A204.1 (cell line): ENCODE measurements around the gene UNCX.
"Not testable (repeated sequence)": the region's sequence is repeated elsewhere in the genome, so short reads cannot be mapped to it uniquely, and the experiment has no call there.

Source experiments
- FAIRE-seq: peaks from 2 replicates; lab custom pipeline; 2012; peaks lifted over from hg19 to GRCh38; lab: Jason Lieb, UNC

Gene UNCX

GRCh38 chr7:1257863-1258262, 25.2 kb downstream of the UNCX start:
- no peak for FAIRE-seq

DNA sequence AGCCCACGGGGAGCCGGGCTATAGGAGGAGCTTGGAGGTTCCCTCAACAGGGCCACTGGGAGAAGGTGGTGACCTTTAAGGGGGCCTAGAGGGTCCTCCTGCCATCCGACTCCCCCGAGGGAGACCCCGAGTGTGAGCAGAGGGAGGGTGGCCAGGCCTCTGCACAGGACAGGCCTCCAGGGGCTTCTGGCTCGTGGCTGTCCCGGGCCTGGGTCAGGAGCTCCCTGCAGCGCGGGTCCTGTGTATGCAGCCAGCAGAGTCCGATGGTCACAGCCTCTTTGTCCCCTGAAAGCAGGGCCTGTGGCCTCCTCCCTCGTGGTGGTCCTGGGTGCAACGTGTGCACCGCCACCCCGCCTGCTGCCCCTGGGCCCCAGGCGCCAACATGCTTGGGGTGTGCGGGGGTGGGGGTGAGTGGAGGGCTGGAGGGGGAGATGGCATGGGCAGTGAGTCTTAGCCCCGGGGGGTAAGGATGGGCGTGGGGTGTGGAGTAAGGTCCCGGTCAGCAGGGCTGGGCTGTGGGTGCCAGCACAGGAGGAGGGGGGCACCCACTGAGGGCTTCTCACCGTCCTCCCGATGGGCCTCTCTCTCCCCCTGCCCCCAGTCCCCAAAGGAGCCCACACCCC, 27.1 kb downstream of the UNCX start:
- FAIRE-seq = no peak

DNA sequence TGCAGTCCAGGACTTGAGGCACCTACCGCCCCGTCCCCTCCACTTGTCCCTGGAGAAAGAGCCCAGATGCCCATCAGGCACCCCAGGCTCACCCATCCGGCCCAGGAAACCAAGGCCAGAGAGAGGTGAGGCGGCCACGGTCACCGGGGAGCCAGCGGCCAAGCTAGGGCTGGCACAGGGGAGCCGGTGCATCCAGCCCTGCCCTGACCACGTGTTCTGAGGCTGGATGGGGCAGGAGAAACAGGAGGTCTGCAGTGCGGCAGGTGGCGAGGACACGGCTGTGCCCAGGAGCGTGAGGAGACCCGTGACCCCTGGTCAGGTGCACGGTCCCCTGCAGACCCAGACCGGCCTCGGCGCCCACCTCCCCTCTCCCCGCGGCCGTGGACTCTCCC, 27.6 kb downstream of the UNCX start:
- no peak for FAIRE-seq

- not testable (repeated sequence) for FAIRE-seq
These were observed 28.4 kb downstream of the UNCX start for GRCh38 chr7:1261036-1261435.

GRCh38 chr7:1262441-1262840, 29.8 kb downstream of the UNCX start:
- FAIRE-seq = no peak

DNA sequence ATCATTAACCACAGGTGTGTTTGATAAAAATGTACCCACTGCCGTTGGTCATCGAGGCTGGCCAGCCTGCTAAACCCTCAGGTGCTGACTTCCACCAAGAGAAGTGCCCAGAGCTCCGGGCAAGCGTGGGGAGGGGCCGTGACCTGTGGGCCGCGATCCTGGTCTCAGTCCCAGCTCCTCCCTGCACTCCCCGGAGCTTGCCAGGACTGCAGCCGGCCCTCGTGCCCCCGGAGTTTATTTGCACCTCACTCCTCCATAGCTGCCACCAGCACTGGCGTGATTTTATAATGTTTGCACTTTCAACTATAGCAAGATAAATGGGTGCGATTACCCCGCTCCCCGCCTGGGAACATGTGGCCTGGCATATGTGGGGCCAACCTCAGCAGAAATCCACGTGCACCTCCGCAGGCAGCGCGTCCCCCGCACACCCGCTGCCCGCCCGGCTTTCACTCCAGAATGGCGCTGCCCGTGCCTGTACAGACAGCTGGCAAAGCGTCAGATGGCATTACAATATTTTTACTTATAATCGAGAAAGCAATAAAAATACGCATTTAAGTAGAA, 30.8 kb downstream of the UNCX start:
- no peak for FAIRE-seq

- no peak for FAIRE-seq
These were observed 31.9 kb downstream of the UNCX start for GRCh38 chr7:1264345-1265280.

- no peak for FAIRE-seq
These were observed 34.6 kb downstream of the UNCX start for GRCh38 chr7:1267016-1267900.

DNA sequence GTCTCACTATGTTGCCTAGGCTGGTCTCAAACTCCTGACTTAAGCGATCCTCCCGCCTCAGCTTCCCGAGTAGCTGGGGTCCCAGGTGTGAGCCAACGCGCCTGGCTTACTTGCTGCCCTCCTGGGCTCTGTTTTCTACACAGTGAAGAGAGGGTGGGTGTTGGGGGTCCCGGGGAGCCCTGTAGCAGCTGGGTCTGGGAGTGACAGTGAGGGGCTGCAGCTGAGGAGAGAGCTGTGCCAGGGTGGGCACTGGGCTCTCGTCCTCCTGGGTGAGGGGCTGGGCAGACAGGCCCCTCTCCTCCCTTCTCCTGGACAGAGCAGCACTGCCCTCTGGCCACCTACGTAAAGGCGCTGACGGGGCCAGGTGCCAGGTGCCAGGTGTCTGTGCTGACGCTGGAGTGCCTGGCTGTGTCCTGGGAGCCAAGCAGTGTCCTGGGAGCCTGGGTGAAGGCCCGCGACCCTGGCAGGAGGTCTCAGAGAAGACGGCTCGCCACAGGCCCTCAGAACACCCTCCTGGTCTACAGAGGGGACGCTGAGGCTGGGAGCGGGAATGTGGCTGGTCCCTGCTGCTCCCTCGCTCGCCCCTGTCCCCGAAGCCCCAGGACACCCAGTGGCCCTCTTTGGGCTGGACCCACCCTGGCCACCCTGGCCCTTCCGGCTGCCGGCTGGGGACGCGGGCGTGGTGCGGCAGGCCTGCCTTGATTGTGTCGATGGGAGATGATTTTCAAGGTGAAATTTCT, 35.6 kb downstream of the UNCX start:
- no peak for FAIRE-seq

GRCh38 chr7:1268866-1269265, 36.2 kb downstream of the UNCX start:
- no peak for FAIRE-seq

DNA sequence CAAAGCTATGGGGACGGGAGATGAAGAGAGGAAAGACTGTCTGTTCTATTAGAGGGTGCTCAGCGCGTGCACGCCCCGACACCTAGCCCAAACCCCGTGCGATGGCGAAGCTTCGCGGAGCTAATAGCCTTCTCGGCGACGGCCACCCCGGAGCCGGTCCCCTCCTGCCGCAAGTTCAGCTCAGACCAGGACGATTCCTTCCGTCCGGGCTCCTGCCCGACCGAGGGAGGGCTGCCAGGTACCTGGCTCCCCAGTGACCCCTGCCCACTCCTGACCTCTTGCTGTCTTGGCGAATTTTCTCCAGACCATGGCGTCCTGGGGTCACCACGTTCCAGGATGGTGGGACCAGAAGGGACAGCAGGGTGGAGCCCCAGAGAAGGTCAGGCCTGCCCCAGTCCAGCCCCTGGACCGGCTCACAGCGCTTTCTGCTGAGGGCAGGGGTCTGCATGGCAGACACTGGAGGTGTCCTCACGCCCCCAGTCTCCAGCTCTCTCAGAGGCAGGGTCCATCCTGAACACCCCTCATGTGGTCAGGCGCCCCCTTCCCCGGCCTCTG, 36.7 kb downstream of the UNCX start:
- no peak for FAIRE-seq

- FAIRE-seq = no peak
These were observed 37.5 kb downstream of the UNCX start for GRCh38 chr7:1270181-1270580.

DNA sequence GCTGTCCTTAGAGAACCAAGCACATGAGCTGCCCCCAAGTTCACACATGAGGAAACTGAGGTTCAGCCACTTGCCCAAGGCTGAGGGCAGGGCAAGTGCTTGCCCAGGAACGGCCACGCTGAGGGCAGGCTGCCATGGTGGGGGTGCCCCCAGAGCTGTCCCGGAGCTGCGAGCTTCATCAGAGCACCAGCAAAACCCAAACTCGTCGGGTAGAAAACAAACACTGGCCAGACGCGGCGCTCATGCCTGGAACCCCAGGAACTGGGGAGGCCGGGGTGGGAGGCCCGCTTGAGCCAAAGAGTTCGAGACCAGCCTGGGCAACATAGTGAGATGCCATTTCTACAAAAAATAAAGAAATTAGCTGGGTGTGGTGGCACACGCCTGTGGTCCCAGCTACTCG, 38.4 kb downstream of the UNCX start:
- FAIRE-seq = no peak

- no peak for FAIRE-seq
These were observed 39.0 kb downstream of the UNCX start for GRCh38 chr7:1271656-1272055.

- FAIRE-seq = not testable (repeated sequence)
These were observed 39.5 kb downstream of the UNCX start for GRCh38 chr7:1272136-1272535.

DNA sequence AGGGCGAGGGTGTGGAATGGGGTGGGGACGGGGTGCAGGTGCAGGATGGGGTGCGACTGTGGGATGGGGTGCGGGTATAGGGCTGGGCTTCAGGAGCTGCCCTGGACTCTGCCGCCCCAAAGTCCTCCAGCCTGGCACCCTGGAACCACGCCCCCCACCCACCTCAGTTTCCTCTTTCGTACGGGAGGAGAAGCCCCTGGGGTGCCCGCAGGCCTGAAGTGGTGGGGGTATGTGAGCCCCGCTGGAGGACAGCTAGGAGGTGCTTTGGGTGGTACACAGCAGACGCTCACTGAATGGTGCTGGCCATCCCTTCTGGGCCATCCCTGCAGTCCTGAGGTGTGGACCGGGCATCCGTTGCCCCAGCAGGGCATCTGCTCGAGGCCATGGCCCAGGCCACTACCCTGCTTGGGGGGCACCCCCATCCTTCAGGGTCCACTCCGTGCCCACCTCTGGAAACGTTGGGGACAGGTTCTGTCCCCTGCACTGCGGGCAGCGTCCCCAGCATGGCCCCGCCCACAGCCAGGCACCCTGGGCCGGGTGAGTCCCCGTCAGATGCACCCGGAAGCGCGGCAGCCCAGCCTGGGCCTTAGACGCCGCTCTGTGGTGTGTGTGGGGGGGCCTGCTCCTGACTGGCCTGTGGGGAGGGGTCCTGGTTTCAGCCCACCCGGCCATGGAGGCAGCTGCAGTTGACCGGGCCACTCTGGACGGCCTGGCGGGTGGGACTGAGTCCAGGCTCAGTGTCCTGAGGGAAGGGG, 41.6 kb downstream of the UNCX start:
- no peak for FAIRE-seq

- no peak for FAIRE-seq
These were observed 42.3 kb downstream of the UNCX start for GRCh38 chr7:1274876-1275375.

DNA sequence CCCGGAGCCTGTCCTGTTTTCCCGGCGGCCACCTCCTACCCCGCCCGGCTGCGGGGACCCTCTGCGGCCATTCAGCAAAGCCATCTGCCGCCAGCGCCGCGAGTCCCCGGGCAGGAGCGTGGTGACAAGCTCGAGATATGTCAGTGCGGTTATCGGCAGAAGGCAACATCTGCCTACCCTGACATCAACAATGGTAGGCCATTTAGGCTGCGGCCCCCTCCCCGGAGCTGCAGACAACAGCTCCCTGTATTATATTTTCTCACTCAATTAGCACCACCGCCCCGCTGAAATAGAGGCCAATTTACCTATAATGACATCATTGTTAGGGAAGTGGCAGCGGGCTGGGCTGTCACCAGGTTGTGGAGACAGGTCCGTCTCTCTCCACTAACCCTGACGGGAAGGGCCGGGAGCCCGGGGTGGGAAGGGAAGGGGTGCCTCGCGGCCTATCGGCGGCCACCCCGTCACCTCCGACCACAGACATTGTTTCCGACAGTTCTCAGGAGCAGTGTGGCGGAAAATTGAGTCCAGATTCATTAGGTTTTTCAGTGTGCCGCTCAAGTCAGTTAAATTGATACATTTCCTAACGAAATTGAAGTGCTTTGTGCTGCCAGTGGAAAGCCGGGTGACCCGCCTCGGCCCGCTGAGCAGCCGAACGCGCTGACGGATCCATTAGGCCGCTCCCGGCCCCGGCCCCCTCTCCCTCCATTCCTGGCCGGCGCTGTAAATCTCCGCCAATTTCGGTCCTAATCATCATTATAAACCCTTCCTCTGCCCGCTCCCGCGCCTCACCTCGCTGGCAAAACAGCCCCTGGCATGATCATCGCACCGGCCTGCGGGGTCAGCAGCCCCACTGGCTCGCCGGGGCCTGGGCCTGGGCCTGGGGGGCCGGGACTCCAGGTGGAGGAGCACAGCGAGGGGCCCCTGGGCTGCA, 43.0 kb downstream of the UNCX start:
- FAIRE-seq = no peak

DNA sequence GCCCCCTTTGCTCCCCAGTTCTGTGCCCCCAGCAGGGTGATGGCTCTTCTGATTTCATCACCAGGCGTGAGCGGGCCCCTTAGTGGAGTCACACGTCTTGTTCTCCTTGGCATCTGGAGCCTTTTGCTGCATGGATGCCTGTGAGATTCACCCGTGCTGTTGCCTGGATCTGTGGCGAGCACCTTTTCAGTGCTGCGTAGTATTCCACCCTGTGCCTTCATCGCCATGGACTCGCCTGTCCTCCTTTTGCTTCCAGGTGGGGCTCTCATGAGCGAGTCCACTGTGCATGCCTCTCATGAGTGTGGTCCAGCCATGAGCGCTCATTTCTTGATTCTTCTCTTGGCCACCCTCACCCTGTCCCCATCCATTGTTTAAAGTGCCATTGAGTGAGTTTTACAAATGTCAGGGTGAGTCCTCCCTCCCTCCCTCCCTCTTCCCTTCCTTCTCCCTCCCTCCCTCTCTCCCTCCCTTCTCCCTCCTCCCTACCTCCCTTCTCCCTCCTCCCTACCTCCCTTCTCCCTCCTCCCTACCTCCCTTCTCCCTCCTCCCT, 44.0 kb downstream of the UNCX start:
- no peak for FAIRE-seq
